Smooth muscle cell (in vitro differentiated cells): ENCODE results near the gene NOP14. TPM values are rescaled to one million over a fixed set of nuclear protein-coding genes. Genes with fewer than 3 reads are reported as not detected.
"Not testable (repeated sequence)": the region's sequence is repeated elsewhere in the genome, so short reads cannot be mapped to it uniquely, and the experiment has no call there.

ENCODE experiments used
- DNase-seq: peaks from one replicate; lab custom pipeline; 2025; ENCODE audit not compliant: unreplicated experiment; lab: John Stamatoyannopoulos, UW
- H2AFZ ChIP-seq: fragments of 200-600 bp; sonication (generic); 2 replicates; pipeline ENCODE4 v1.6.0; 2016; ENCODE audit warnings: antibody characterized with exemption, low read depth, mild to moderate bottlenecking
- H3F3A ChIP-seq: fragments of 200-600 bp; sonication (generic); 2 replicates; pipeline ENCODE4 v1.6.0; 2017; ENCODE audit warnings: antibody characterized with exemption, low read depth
- H3K27ac ChIP-seq: fragments of 200-600 bp; sonication (generic); 2 replicates; pipeline ENCODE4 v1.5.1; 2016; ENCODE audit warnings: low read depth, mild to moderate bottlenecking
- H3K27me3 ChIP-seq: fragments of 200-600 bp; sonication (generic); 2 replicates; pipeline ENCODE4 v1.6.1; 2016; ENCODE audit warnings: low read depth, mild to moderate bottlenecking
- H3K36me3 ChIP-seq: fragments of 200-600 bp; sonication (generic); 2 replicates; pipeline ENCODE4 v1.5.1; 2016; ENCODE audit warnings: low read depth
- H3K4me1 ChIP-seq: fragments of 200-600 bp; sonication (generic); 2 replicates; pipeline ENCODE4 v1.5.1; 2016; ENCODE audit warnings: low read depth
- H3K4me2 ChIP-seq: fragments of 200-600 bp; sonication (generic); 2 replicates; pipeline ENCODE4 v1.6.0; 2016; ENCODE audit warnings: mild to moderate bottlenecking
- H3K4me3 ChIP-seq: fragments of 200-600 bp; sonication (generic); 2 replicates; pipeline ENCODE4 v1.5.1; 2016; ENCODE audit warnings: mild to moderate bottlenecking
- H3K79me2 ChIP-seq: fragments of 200-600 bp; sonication (generic); 2 replicates; pipeline ENCODE4 v1.6.0; 2016; ENCODE audit warnings: low read depth, mild to moderate bottlenecking
- H3K9ac ChIP-seq: fragments of 200-600 bp; sonication (generic); 2 replicates; pipeline ENCODE4 v1.6.0; 2016; ENCODE audit warnings: low read depth
- H3K9me3 ChIP-seq: fragments of 200-600 bp; sonication (generic); replicated peaks from 2 replicates; pipeline ENCODE4 v1.5.1; 2016; ENCODE audit warnings: low read depth
- H4K20me1 ChIP-seq: fragments of 200-600 bp; sonication (generic); 2 replicates; pipeline ENCODE4 v1.6.0; 2016; ENCODE audit warnings: low read depth
- WGBS: methylation state at CpG from one replicate; pipeline ENCODE4 v1.1.7; 2016; ENCODE audit warnings: low lambda C conversion rate; 5-methylcytosine and 5-hydroxymethylcytosine counted together
- polyA plus RNA-seq: library from polyadenylated mRNA; unstranded; fragments of >200 nt; fragmentation: Nextera tagmentation; extraction: Ambion mirVana; gene quantifications from 2 replicates; pipeline ENCODE4 v1.2.1, GENCODE V29; 2016
- total RNA-seq: library from RNA; depleted of rRNA; stranded (reverse); fragments of >200 nt; gene quantifications from 2 replicates; pipeline ENCODE4 v1.2.3, GENCODE V29; 2014
- TF ChIP-seq, protein P1 (sequence below): fragments of 200-600 bp; sonication (generic); IDR thresholded peaks from 2 replicates; pipeline ENCODE4 v1.5.1; 2017; ENCODE audit warnings: borderline replicate concordance, mild to moderate bottlenecking, antibody characterized with exemption; ENCODE audit not compliant: insufficient read depth, poor library complexity, severe bottlenecking

NOP14 gene
- total and polyA plus RNA-seq, 2 experiments from 2014 or later, result 10.9 to 18.5 TPM

DNA sequence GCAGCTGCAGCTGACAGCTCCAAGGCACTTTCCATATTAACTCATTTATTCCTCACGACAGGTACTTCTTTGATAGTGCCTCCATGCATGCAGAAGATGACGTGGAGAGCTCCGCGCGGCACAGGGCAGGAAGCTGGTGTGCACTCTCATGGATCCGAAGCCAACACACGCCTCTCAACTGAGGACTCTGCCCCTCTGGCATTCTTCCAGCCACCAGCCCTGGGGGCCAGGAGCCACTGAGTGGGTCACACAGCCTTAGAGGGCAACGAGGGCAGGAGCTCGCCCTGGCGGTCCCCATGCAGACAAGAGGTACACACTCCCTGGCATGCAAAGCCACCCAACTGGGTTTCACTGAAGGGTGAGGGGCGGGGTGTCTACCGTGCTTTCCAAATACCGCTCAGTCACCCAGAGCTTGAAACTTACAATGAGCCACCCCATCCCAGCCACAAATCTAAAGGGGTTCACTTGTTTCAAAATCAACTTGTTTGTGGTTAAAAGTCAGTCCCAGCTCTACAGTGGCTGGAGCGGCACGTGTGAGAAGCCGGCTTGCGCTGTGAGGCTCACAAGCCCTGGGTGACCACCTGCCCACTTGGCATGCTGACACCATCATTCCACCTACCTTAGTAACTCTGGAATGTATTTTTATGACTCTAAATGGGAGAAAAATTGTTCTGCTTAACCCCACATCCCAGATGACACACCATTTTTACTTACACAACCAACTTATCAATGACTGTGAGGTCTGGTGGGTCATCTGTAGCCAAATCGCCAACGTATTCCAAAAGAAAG lies 16.2 kb downstream of the NOP14 start:
- Histone ChIP-seq H3K27ac (no peak overlapping the region), H3K9me3 (no peaks in the 10 kb centered on the region), H3K9ac (no peak overlapping the region), H3K27me3 (no peaks in the 10 kb centered on the region), H3K36me3 (peaks cover 19% of the 10 kb centered on the region), H2AFZ (no peak overlapping the region), H3K4me1 (no peaks in the 10 kb centered on the region), H3K79me2 (no peaks in the 10 kb centered on the region), H3K4me2 (no peak overlapping the region), H3K4me3 (no peak overlapping the region), H3F3A (no peaks in the 10 kb centered on the region), H4K20me1 (peaks cover 9% of the 10 kb centered on the region)
- TF ChIP-seq, protein P1, sequence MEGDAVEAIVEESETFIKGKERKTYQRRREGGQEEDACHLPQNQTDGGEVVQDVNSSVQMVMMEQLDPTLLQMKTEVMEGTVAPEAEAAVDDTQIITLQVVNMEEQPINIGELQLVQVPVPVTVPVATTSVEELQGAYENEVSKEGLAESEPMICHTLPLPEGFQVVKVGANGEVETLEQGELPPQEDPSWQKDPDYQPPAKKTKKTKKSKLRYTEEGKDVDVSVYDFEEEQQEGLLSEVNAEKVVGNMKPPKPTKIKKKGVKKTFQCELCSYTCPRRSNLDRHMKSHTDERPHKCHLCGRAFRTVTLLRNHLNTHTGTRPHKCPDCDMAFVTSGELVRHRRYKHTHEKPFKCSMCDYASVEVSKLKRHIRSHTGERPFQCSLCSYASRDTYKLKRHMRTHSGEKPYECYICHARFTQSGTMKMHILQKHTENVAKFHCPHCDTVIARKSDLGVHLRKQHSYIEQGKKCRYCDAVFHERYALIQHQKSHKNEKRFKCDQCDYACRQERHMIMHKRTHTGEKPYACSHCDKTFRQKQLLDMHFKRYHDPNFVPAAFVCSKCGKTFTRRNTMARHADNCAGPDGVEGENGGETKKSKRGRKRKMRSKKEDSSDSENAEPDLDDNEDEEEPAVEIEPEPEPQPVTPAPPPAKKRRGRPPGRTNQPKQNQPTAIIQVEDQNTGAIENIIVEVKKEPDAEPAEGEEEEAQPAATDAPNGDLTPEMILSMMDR, result no peak
- WGBS, result 98% methylated on average over 19 of the region's 19 CpGs
- no peak for DNase-seq

DNA sequence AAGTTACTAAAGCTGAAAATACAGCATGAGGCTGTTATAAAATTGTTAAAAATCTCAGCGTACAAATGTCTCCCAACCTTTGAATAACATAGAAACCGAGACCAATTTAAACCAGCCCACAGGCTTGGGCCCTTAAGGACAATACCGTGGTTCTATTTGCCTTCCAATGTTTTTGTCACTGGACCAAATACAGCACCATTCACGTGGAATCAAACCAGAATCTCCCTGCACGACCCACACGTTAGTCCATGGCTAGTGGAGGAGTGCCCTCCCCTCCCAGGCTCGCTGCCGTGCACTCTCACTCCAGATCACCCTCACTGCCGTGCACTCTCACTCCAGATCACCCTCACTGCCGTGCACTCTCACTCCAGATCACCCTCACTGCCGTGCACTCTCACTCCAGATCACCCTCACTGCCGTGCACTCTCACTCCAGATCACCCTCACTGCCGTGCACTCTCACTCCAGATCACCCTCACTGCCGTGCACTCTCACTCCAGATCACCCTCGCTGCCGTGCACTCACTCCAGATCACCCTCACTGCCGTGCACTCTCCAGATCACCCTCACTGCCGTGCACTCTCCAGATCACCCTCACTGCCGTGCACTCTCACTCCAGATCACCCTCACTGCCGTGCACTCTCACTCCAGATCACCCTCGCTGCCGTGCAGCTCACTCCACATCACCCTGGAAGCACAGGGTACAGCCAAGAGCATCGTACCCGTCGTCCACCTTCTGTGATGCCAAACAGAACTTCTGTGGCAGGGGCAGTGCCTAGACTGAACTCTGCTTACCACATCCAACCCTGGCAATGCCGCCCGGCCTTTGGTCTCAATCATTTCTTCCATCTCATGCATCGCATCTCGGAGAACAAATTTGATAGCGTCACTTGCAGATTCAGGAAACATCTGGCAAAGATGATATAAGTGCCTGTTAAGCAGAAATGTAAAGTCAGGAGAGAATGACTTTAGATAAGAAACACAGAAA lies 17.3 kb downstream of the NOP14 start:
- not testable (repeated sequence) for H3K4me2 ChIP-seq, H4K20me1 ChIP-seq, H3K9ac ChIP-seq, H3F3A ChIP-seq, H3K4me3 ChIP-seq, DNase-seq, H3K79me2 ChIP-seq, H3K9me3 ChIP-seq, H3K27ac ChIP-seq, H2AFZ ChIP-seq, H3K27me3 ChIP-seq, H3K4me1 ChIP-seq
- peaks cover 16% of the 10 kb centered on the region for H3K36me3 ChIP-seq
- 97% methylated on average over 22 of the region's 30 CpGs for WGBS

DNA sequence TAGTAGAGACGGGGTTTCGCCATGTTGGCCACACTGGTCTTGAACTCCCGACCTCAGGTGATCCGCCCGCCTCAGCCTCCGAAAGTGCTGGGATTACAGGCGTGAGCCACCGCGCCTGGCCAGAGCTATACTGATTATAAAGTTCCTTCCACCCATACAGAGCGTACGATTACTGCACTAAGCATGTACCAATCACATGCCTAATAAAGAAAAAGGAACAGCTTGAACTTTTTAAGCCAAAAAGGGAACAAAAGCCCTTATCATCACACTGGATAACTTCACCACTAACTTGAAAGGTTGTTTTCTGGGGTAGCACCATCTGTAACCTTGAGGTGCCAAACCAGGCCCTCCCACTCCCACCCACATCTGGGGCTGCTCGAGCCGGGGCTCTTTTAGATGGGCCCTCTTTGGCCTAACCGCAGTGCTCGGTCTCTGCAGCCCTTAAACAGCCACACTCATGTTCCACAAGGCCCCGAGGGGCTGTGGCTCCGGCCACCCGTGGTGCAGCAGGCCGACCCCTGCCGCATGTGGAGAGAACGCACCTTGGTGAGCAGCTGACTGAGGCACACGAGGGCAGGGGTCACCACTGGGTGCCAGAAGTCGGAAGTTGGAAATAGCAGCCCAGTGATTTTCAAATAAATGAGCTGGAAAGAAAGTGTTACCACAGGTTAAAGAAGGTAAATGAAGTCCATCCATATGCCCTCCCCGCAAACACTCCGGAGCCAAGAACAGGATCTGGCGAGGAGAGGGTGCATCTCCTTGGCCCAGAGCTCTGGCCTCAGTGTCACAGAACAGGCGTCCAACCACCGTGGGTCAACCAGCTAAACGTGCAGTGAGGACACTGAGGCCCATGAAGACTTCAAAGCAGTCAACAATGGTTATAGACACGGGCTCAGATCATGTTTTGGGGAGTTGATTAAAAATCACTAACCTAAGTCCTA lies 18.4 kb downstream of the NOP14 start:
- H3K4me2 ChIP-seq, result no peak overlapping the region
- no peak overlapping the region for H2AFZ ChIP-seq
- no peak overlapping the region for H3K4me3 ChIP-seq
- no peaks in the 10 kb centered on the region for H3K9me3 ChIP-seq
- H3K4me1 ChIP-seq, result no peaks in the 10 kb centered on the region
- no peak for DNase-seq
- TF ChIP-seq, protein P1, result no peak
- H3K79me2 ChIP-seq, result no peaks in the 10 kb centered on the region
- H4K20me1 ChIP-seq, result peaks cover 9% of the 10 kb centered on the region
- no peak overlapping the region for H3K9ac ChIP-seq
- no peak overlapping the region for H3K27ac ChIP-seq
- peaks cover 5% of the 10 kb centered on the region for H3K36me3 ChIP-seq
- 97% methylated on average over 30 of the region's 30 CpGs for WGBS
- H3K27me3 ChIP-seq, result no peaks in the 10 kb centered on the region
- H3F3A ChIP-seq, result no peaks in the 10 kb centered on the region
